T-helper 22 cell (primary cell): ENCODE measurements around the gene STN1.

ENCODE experiments used
- DNase-seq: peaks from one replicate; pipeline ENCODE4 v3.0.0-alpha.2; 2020; ENCODE audit warnings: low read depth

The STN1 gene

DNA sequence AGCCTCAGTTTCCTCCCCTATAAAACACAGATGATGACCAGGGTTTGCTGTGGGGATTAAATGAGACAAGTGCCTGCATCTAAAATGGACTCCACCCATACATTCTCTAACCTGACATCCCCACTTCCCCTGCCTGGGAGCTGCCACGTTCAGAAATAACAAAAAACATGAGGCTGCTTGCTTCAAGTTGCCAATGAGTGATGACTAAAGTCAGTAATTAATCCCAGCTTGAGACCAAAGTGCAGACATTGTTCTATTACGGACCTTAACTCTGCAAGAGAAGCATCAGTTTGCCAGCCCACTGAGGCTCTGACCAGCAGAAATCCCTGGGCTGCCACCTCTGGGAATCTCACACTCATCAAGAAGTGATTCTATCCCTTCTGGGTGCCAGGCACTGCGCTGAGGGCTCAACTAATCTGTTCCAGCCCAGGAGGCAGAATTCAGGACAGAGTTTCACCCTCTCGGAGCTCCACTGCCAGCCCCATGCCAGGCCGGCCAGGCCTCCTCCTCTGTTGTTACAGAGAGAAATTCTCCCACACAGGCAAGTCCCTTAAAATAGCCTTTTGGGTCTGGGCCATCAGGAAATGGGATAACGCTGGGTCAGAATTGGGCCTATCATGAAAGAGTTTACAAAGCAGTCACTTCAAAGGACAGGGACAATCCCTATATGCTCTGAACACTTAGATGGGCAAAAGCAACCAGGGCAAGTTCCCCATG is 74.0 kb downstream of the STN1 start:
- no peak for DNase-seq

DNA sequence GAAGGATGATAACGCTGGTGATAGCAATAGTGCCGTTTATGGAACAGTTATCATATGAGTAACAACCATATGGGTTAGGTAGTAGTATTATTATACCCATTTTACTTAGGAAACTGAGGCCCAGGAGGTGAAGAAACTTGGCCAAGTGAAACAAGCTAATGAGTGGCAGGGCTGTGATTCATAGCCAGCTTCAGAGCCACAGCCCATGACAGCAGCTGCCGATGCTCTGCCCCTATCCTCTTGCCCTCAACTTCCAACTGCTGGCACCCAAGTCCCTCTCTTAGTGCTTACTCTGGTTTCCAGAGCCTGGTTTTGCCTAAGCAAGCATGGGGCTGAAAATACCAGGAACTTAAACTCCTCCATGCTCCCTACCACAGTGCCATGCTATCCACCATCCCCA is 74.9 kb downstream of the STN1 start:
- DNase-seq = no peak

DNA sequence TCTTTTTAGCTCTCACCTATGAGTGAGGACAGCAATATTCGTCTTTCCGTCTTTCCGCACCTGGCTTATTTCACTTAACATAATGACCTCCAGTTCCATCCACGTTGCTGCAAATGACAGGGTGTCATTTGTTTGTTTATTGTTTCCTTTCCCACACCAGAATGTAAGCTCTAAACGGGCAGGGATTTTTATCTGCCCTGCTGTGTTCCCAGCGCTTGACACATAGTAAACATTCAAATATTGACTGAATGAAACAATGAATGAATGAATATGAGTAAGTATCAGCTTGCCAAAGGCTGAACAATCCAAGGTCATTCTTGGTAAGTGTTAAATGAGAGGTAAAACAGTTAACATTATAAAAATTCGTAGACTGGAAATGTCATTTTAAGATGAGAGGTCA is 75.4 kb downstream of the STN1 start:
- DNase-seq = no peak

DNA sequence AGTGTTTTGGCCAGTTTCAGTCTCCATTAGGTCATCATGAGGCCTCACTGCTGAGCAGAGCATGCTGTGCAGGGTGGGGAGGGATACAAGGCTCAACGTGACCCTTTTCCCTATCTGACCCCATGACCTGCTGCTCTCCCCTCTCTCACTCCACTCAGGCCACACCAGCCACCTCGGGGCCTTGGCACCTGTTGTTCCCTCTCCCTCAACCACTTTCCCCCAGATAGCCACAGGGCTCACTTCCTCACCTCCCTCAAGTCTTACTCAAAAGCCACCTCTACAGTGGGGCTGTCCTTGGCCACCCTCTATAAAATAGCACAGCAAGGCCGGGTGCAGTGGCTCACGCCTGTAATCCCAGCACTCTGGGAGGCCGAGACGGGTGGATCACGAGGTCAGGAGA is 76.5 kb downstream of the STN1 start:
- DNase-seq = no peak

DNA sequence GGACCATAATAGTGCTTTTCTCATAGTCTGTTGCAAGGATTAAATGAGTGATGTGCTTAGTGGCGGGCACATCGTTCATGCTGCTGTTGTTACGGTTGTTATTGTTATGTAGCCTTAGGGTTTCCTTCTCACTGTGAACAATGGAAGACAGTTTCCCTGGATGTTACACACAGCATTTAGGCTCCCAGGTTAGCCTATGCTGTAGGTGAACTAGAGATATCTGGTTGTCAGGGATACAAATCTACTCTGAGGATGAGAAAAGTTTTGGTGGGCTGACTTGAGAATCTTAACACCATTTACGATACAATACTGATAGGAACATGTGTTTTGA is 77.3 kb downstream of the STN1 start:
- no peak for DNase-seq

DNA sequence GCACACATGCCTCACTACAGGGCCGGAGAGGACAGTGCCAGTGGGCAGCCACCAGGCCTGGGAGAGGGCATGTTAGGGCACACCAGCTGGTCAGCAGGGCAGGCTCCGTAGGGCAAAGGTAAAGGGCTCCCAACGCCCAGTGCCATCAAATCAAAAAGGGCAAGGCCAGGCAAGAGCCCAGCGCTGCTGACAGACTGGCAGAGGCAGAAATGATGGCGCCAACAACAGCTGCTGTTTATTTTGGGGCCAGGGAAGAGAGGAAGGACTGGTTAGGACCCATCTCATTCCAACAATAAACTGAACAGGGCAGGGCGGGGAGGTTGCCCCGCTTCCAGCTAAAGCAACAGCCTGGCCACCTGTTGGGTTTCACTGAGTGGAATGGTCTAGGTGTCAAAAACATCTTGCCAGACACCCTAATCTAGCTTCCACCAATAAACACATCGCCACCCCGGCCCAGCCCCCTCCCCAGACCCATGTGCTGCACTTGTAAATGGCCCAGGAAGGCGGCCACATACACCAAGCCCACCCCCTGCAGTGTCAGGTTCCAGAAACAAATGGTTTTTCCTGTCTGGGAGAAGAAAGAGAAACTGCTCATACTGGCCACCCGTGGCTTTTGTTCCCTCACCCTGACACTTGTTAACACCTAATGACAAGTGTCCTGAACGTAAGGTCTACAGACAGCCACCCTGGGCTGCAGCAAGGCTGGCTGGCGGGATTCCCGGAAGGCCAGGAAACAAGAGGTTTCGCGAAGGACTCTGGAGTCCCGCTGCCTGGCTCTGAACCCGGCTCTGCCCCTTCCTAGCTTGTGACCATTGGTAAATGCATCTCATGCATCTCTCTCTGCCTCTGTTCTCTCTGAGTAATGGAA is 77.9 kb downstream of the STN1 start:
- DNase-seq = no peak

DNA sequence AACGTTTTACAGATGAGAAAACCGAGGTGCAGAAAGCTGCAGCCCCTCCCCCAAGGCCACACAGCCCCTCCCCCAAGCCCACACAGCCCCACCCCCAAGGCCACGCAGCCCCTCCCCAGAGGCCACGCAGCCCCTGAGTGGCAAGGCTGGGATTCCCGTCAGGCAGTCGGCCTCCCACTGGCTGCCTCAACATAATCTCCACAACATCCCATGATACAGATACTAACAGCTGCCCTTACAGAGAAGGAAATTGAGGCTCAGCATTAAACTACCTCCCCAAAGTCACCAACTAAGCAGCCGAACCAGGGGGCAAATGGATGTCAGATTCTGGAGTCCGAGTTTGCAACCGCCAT is 78.5 kb downstream of the STN1 start:
- DNase-seq = no peak

DNA sequence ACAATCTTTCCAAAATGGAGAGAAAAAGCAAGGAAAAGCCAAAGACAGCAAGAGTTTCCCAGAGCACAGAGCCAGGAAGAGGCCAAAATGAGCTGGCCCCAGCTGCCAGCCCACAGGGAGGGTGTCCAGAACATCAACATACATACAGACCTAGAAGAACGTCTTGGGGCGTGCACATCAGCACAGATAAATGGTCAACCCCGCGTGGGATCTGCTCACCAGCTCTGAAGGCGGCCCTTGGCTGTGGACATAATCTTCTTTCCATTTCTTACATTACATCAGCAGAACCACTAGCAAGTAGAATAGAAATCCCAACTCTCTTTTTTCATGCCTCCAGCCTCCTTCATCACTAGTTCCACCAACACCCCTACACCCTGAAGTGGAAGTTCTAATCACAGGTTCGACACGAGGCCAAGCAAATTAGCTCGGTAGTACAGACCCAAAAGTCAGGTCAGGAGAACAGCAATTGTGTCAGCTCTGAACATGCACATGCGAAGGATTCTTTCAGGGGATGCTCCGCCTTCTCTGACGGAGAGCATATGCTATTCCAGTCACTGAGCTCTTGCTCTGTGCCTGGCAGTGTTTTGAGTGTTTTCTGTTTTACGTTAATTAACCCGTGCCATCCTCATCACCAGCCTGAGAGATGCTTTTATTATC is 79.0 kb downstream of the STN1 start:
- DNase-seq = no peak

DNA sequence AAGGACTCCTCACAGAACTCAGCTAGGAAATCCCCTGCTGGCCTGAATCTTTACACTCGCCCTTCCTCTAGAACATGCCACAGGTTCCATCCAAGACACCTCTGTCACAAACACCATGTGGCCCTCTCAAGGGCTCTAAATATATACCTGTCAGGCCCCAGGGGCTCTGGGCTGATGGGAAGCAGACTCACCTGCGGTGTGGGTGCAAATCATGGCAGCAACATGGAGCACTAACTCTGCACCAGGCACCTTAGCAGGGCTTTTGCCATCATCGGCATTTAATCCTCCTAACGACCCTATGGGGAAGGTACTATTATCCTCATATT is 80.0 kb downstream of the STN1 start:
- no peak for DNase-seq

DNA sequence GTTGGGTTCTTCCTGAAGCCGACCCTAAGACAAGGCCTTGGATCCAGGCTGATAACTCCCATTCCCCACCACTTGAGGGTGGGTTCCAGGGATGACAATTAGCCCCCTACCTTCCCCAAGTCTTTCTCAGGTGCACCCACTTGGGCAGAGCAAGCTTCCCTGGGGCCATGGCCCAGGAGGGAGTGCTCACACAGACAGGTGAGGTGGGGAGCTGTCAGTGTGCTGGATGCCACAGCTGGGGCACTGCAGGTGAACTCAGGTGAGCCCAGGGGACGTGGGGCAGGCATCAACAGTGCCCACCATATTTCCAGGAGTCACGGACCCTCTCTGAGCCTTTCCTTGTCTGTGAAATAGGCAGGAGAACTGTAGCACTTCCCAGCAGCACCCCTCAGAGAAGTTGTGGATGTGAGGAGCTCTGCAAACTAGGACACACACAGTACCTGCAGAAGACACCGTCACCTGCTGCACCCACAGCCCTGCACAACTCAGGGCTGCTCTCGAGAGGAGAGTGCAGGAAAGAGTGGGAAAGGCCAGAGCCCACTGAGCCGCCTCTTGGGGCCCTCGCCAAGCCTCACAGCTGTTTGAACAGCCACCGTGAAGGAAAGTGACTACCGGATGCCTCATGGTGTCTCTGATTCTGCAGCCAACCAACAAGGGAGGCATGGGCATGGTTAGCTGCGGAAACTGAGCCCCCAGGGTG is 80.5 kb downstream of the STN1 start:
- no peak for DNase-seq

DNA sequence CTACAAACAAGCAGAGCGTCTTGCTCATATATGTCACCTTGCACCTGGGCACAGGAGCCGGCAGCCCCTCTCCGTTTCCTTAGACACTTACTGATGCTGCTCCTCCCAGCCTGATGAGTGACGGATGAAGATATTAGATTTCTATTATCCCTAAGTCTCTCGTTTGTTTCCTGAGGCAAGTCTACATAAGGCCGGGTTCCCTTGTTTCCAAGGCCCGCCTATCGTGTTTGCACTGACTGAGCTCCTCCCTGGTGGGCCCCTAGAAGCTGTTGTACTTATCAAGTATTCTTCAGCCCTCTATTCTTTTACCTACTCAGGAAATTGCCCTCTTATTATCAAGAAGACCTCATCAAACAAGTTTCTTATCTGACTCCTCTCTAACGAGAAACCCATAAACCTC is 81.1 kb downstream of the STN1 start:
- no peak for DNase-seq

DNA sequence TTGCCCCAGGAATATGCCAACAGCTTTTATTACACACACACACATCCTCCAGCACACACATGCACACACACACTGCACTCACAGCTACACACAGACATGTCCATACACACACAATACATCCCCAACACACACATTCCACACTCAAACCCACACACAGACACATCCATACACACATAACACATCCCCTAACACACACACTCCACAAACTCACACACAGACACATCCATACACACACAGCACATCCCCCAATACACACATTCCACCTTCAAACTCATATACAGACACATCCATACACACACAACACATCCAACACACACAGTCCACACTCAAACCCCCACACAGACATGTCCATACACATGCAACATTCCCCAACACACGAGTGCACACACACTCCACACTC is 81.7 kb downstream of the STN1 start:
- no peak for DNase-seq

DNA sequence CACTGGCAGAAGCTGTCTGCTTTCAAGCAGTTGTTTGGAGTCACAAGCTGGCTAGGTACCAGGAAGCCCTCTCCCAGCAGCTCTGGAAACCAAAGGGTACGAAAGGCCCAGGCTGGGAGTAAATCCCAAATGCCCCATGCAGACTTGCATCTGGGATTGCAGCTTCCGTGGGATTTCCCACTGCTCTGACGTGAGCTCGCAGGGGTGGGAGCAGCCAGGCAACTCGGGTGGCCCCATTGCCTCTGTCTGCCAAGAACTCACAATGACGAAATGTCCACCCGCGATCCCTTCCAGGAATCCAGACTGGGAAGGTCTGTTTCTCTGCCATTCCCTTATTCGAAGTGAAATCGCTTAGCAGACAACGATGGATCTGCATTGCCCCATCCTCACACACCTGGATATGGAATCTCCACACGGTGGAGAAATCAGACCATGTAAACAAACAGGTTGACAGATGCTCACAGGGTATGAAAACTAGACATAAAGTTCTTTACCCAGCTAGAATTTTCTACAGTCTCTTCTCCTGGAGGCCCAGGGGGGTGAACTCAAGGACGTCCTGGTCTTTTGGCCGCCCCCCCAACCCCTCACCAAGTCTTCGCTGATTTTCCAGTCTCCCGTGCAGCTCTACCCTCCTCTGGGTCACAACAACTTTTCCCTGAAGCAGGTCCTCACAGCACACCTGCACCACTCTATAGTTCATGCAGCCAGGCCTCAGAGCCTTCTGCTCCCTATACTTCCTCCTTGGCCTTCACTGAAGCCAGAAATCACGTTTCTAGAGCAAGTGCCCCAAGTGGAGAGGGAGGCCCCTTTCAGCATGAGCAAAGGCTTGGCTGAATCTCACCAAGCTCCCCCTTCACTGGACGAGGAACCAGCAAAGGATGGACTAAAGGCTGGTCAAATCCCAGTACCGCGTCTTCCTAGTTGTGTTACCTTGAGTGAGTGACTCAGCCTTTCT is 82.6 kb downstream of the STN1 start:
- no peak for DNase-seq

DNA sequence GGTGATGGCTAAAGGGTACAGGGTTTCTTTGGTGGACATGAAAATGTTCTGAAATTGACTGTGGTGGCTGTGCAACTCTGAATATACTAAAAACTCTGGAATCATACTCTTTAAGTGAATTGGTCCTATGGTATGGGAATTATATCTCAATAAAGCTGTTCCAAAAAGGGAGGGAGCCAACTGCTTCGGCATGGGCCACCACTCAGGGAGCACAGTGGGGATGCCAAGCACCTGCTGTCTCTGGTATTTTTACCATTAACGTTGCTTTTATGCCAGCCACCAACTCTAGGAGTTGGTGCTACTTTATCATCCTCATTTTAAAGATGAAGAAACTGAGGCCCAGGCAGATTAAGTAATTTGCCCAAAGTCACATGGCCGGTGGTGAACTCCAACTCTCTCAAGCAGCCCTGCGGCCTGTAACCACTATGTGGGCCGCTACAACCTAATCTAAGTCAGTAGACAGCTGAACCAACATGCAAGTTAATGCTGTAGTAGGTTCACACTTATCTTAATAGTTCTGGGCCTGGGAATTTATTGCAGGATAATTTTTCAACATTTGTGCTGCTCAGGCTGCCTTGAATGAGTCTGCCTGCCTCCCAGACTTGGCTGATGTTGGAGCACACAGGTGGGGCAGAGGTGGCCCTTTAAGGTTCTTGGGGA is 83.4 kb downstream of the STN1 start:
- DNase-seq = no peak

DNA sequence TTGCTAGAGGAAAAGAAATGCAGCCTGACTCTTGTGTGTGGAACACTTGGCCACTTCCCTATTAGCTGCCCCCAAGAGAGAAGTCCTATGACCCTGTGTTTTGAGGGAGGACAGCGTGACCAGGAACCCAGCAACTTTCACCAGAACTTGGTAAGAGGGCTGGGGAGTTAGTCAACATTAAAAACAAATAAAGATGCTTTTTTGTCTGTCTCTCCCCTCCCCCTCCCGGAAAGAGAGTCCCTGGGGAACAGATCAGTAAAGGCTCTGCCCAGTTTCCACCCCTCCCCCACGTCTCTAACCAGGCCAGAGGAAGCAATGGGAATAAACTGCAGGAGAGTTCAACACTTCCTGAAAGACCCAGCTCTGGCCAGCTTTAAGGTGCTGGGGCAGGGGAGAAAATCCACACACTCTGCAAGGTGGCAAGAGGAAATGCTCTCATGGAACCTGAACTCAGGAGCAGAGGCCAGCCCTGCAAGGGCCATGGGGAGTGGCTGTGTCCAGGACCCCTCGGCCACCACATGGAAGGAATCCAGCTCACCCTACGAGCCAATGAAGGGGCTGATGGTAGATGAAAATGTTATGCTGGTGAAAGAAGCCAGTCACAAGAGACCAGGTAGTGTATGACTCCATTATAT is 84.1 kb downstream of the STN1 start:
- DNase-seq = no peak

DNA sequence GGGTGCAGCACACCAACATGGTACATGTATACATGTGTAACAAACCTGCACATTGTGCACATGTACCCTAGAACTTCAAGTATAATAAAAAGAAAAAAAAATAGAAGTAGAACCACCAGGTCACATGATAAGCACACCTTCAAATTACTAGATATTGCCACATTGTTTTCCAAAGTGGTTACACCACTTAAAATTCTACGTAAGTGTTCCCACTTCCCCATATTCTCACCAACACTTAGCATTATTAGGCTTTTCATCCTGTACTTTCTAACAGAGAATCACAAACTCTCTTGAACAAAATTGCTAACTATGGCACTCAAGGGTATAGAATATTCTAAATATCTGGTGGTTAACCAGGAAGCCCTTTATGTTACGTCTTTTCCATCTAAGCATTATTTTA is 85.2 kb downstream of the STN1 start:
- no peak for DNase-seq
